MM.1S (cell line): ENCODE results near the gene DSCAML1.

Experiments used
- DNase-seq: peaks from one replicate; pipeline ENCODE4 v3.0.0-alpha.2; 2015
- H2AFZ ChIP-seq: fragments of 300-600 bp; sonication (generic); 2 replicates; pipeline ENCODE4 v1.6.0; 2016; ENCODE audit warnings: antibody characterized with exemption, low read length
- H3F3A ChIP-seq: fragments of 300-600 bp; sonication (generic); 2 replicates; pipeline ENCODE4 v1.6.1; 2016; ENCODE audit warnings: mild to moderate bottlenecking, antibody characterized with exemption, low read length, moderate library complexity, mixed read lengths; ENCODE audit not compliant: insufficient read depth
- H3K27ac ChIP-seq: fragments of 300-600 bp; sonication (generic); 2 replicates; pipeline ENCODE4 v1.5.1; 2016; ENCODE audit warnings: mild to moderate bottlenecking, low read length
- H3K27me3 ChIP-seq: fragments of 300-600 bp; sonication (generic); replicated peaks from 2 replicates; pipeline ENCODE4 v1.6.0; 2016; ENCODE audit warnings: low read length; ENCODE audit not compliant: insufficient read depth
- H3K36me3 ChIP-seq: fragments of 300-600 bp; sonication (generic); replicated peaks from 2 replicates; pipeline ENCODE4 v1.6.1; 2016; ENCODE audit warnings: mild to moderate bottlenecking, low read length, mixed read lengths; ENCODE audit not compliant: insufficient read depth
- H3K4me1 ChIP-seq: fragments of 300-600 bp; sonication (generic); 2 replicates; pipeline ENCODE4 v1.6.1; 2016; ENCODE audit warnings: low read length, mixed read lengths
- H3K4me2 ChIP-seq: fragments of 300-600 bp; sonication (generic); 2 replicates; pipeline ENCODE4 v1.6.0; 2016; ENCODE audit warnings: low read depth, low read length
- H3K4me3 ChIP-seq: fragments of 300-600 bp; sonication (generic); 2 replicates; pipeline ENCODE4 v1.5.1; 2016; ENCODE audit warnings: low read length, mixed read lengths
- H3K79me2 ChIP-seq: fragments of 300-600 bp; sonication (generic); 2 replicates; pipeline ENCODE4 v1.6.1; 2016; ENCODE audit warnings: mixed run types, low read length, mixed read lengths
- H3K9ac ChIP-seq: fragments of 300-600 bp; sonication (generic); 2 replicates; pipeline ENCODE4 v1.6.1; 2016; ENCODE audit warnings: low read length, mixed read lengths
- H3K9me2 ChIP-seq: fragments of 300-600 bp; sonication (generic); replicated peaks from 2 replicates; pipeline ENCODE4 v1.6.1; 2016; ENCODE audit warnings: mild to moderate bottlenecking, low read length, mixed read lengths; ENCODE audit not compliant: insufficient read depth
- H3K9me3 ChIP-seq: fragments of 300-600 bp; sonication (generic); replicated peaks from 2 replicates; pipeline ENCODE4 v1.6.1; 2016; ENCODE audit warnings: mild to moderate bottlenecking, low read length, mixed read lengths; ENCODE audit not compliant: insufficient read depth
- H4K20me1 ChIP-seq: fragments of 300-600 bp; sonication (generic); 2 replicates; pipeline ENCODE4 v1.6.1; 2016; ENCODE audit warnings: mild to moderate bottlenecking, low read length, moderate library complexity, mixed read lengths; ENCODE audit not compliant: insufficient read depth
- CTCF ChIP-seq: fragments of 300-600 bp; sonication (generic); IDR thresholded peaks from 2 replicates; pipeline ENCODE4 v1.5.1; 2016; ENCODE audit warnings: antibody characterized with exemption, low read length, mixed read lengths
- EZH2 ChIP-seq: fragments of 300-600 bp; sonication (generic); optimal IDR thresholded peaks from 2 replicates; pipeline ENCODE3; 2017; ENCODE audit warnings: low read depth, mild to moderate bottlenecking, antibody characterized with exemption, low read length, mixed read lengths
- EZH2phosphoT487 ChIP-seq: fragments of 300-600 bp; sonication (generic); IDR thresholded peaks from 2 replicates; pipeline ENCODE4 v1.6.1; 2018; ENCODE audit warnings: antibody characterized with exemption, low read length

The DSCAML1 gene

GRCh38 chr11:117673602-117674001, 123.4 kb downstream of the DSCAML1 start:
- no peak overlapping the region for H3K9ac ChIP-seq
- H3F3A ChIP-seq, result no peaks in the 10 kb centered on the region
- no peaks in the 10 kb centered on the region for H3K9me3 ChIP-seq
- no peak overlapping the region for H2AFZ ChIP-seq
- no peaks in the 10 kb centered on the region for H3K4me1 ChIP-seq
- TF ChIP-seq EZH2, result no peak
- no peak for TF ChIP-seq EZH2phosphoT487
- TF ChIP-seq CTCF, result no peak
- H4K20me1 ChIP-seq, result no peaks in the 10 kb centered on the region
- no peak overlapping the region for H3K4me2 ChIP-seq
- peaks cover 96% of the 10 kb centered on the region for H3K27me3 ChIP-seq
- H3K79me2 ChIP-seq, result no peaks in the 10 kb centered on the region
- no peaks in the 10 kb centered on the region for H3K36me3 ChIP-seq
- H3K4me3 ChIP-seq, result no peak overlapping the region
- H3K27ac ChIP-seq, result no peak overlapping the region
- no peak for DNase-seq
- no peaks in the 10 kb centered on the region for H3K9me2 ChIP-seq

GRCh38 chr11:117671370-117671769, 125.6 kb downstream of the DSCAML1 start:
- Histone ChIP-seq H4K20me1 (no peaks in the 10 kb centered on the region), H3K9me3 (no peaks in the 10 kb centered on the region), H2AFZ (no peak overlapping the region), H3K4me1 (no peaks in the 10 kb centered on the region), H3K4me3 (no peak overlapping the region), H3F3A (no peaks in the 10 kb centered on the region), H3K27me3 (peaks cover 95% of the 10 kb centered on the region), H3K79me2 (no peaks in the 10 kb centered on the region), H3K36me3 (no peaks in the 10 kb centered on the region), H3K9me2 (no peaks in the 10 kb centered on the region), H3K27ac (no peak overlapping the region), H3K9ac (no peak overlapping the region), H3K4me2 (no peak overlapping the region)
- no peak for TF ChIP-seq CTCF
- no peak for TF ChIP-seq EZH2phosphoT487
- no peak for TF ChIP-seq EZH2
- no peak for DNase-seq

GRCh38 chr11:117670924-117671323, 126.1 kb downstream of the DSCAML1 start:
- H3F3A ChIP-seq, result no peaks in the 10 kb centered on the region
- no peaks in the 10 kb centered on the region for H3K9me3 ChIP-seq
- no peaks in the 10 kb centered on the region for H3K79me2 ChIP-seq
- H3K9ac ChIP-seq, result no peak overlapping the region
- no peak overlapping the region for H2AFZ ChIP-seq
- no peaks in the 10 kb centered on the region for H3K36me3 ChIP-seq
- H3K4me3 ChIP-seq, result no peak overlapping the region
- H3K4me2 ChIP-seq, result no peak overlapping the region
- no peaks in the 10 kb centered on the region for H4K20me1 ChIP-seq
- H3K9me2 ChIP-seq, result no peaks in the 10 kb centered on the region
- DNase-seq, result no peak
- TF ChIP-seq CTCF (no peak), EZH2 (no peak), EZH2phosphoT487 (no peak)
- no peaks in the 10 kb centered on the region for H3K4me1 ChIP-seq
- peaks cover 95% of the 10 kb centered on the region for H3K27me3 ChIP-seq
- H3K27ac ChIP-seq, result no peak overlapping the region
